HG02588 (cell line): ENCODE measurements around the gene ATP8A1.

ENCODE experiments used
- ATAC-seq: cut with Tn5 transposase; IDR thresholded peaks from one replicate; pipeline ENCODE4 v1.9.1; 2021; ENCODE audit warnings: mild to moderate bottlenecking, moderate library complexity; ENCODE audit not compliant: unreplicated experiment

The ATP8A1 gene

GRCh38 chr4:42627885-42628646 lies 28.8 kb downstream of the ATP8A1 start:
- ATAC-seq: peak; percentile 91

- no peak for ATAC-seq
Measured at GRCh38 chr4:42626629-42627146, 30.2 kb downstream of the ATP8A1 start.

- ATAC-seq: no peak
Measured at GRCh38 chr4:42625329-42625728, 31.6 kb downstream of the ATP8A1 start.

- ATAC-seq: no peak
Measured at GRCh38 chr4:42624551-42624950, 32.4 kb downstream of the ATP8A1 start.

GRCh38 chr4:42618023-42618422 lies 38.9 kb downstream of the ATP8A1 start:
- no peak for ATAC-seq

GRCh38 chr4:42617030-42617429 lies 39.9 kb downstream of the ATP8A1 start:
- no peak for ATAC-seq

- ATAC-seq: no peak
Measured at GRCh38 chr4:42616572-42616971, 40.3 kb downstream of the ATP8A1 start.

GRCh38 chr4:42615131-42615763 lies 41.7 kb downstream of the ATP8A1 start:
- ATAC-seq: no peak

GRCh38 chr4:42612898-42613297 lies 44.0 kb downstream of the ATP8A1 start:
- ATAC-seq: no peak

- ATAC-seq: no peak
Measured at GRCh38 chr4:42610941-42611340, 46.0 kb downstream of the ATP8A1 start.

GRCh38 chr4:42609051-42609450 lies 47.9 kb downstream of the ATP8A1 start:
- no peak for ATAC-seq

- ATAC-seq: no peak
Measured at GRCh38 chr4:42608551-42608950, 48.4 kb downstream of the ATP8A1 start.

GRCh38 chr4:42607011-42607726 lies 49.7 kb downstream of the ATP8A1 start:
- ATAC-seq: no peak

GRCh38 chr4:42605264-42605663 lies 51.6 kb downstream of the ATP8A1 start:
- no peak for ATAC-seq

GRCh38 chr4:42603862-42604261 lies 53.0 kb downstream of the ATP8A1 start:
- no peak for ATAC-seq

- no peak for ATAC-seq
Measured at GRCh38 chr4:42600578-42600977, 56.3 kb downstream of the ATP8A1 start.

- peak; percentile 90 for ATAC-seq
Measured at GRCh38 chr4:42596918-42597317, 60.0 kb downstream of the ATP8A1 start.

GRCh38 chr4:42594888-42595287 lies 62.0 kb downstream of the ATP8A1 start:
- ATAC-seq: no peak

- no peak for ATAC-seq
Measured at GRCh38 chr4:42588909-42589308, 68.0 kb downstream of the ATP8A1 start.

GRCh38 chr4:42586775-42587174 lies 70.1 kb downstream of the ATP8A1 start:
- no peak for ATAC-seq

- ATAC-seq: no peak
Measured at GRCh38 chr4:42579903-42580302, 77.0 kb downstream of the ATP8A1 start.

- no peak for ATAC-seq
Measured at GRCh38 chr4:42578187-42578586, 78.7 kb downstream of the ATP8A1 start.
